ENCODE results near the gene HES1.
A peak's percentile ranks its signal among the peaks of the same experiment; 100 is the strongest.

HES1 gene

GRCh38 chr3:194093842-194094241 lies 42.1 kb upstream of the HES1 start:
- Histone ChIP-seq H3K4me3 (ENCODE audit: low read length) (no peak overlapping the region), H3K27me3 (ENCODE audit: control insufficient read depth, insufficient read depth, low read length) (peaks cover 6% of the 10 kb centered on the region), H3K9me3 (replicated peaks; ENCODE audit: low read length) (no peaks in the 10 kb centered on the region), H3K4me2 (ENCODE audit: low read length) (no peak overlapping the region), H3K9ac (ENCODE audit: low read depth, low read length) (no peak overlapping the region), H3K36me3 (ENCODE audit: insufficient read depth, low read length) (no peaks in the 10 kb centered on the region), H3K4me1 (ENCODE audit: control insufficient read depth, insufficient read depth, low read length) (peaks cover 30% of the 10 kb centered on the region)

- H3K27me3 ChIP-seq (ENCODE audit: control insufficient read depth, insufficient read depth, low read length): peaks cover 21% of the 10 kb centered on the region
- H3K9me3 ChIP-seq (replicated peaks; ENCODE audit: low read length): no peaks in the 10 kb centered on the region
- H3K9ac ChIP-seq (ENCODE audit: low read depth, low read length): no peak overlapping the region
- H3K4me3 ChIP-seq (ENCODE audit: low read length): no peak overlapping the region
- no peaks in the 10 kb centered on the region for H3K36me3 ChIP-seq (ENCODE audit: insufficient read depth, low read length)
- peaks cover 17% of the 10 kb centered on the region for H3K4me1 ChIP-seq (ENCODE audit: control insufficient read depth, insufficient read depth, low read length)
- H3K4me2 ChIP-seq (ENCODE audit: low read length): no peak overlapping the region
Observed at GRCh38 chr3:194095464-194095863, 40.5 kb upstream of the HES1 start.

- peaks cover 25% of the 10 kb centered on the region for H3K27me3 ChIP-seq (ENCODE audit: control insufficient read depth, insufficient read depth, low read length)
- no peak overlapping the region for H3K9ac ChIP-seq (ENCODE audit: low read depth, low read length)
- H3K36me3 ChIP-seq (ENCODE audit: insufficient read depth, low read length): no peaks in the 10 kb centered on the region
- H3K4me3 ChIP-seq (ENCODE audit: low read length): no peak overlapping the region
- peaks cover 13% of the 10 kb centered on the region for H3K4me1 ChIP-seq (ENCODE audit: control insufficient read depth, insufficient read depth, low read length)
- no peaks in the 10 kb centered on the region for H3K9me3 ChIP-seq (replicated peaks; ENCODE audit: low read length)
- no peak overlapping the region for H3K4me2 ChIP-seq (ENCODE audit: low read length)
Observed at GRCh38 chr3:194095902-194096301, 40.0 kb upstream of the HES1 start.

- H3K9ac ChIP-seq (ENCODE audit: low read depth, low read length): no peak overlapping the region
- no peaks in the 10 kb centered on the region for H3K36me3 ChIP-seq (ENCODE audit: insufficient read depth, low read length)
- no peak overlapping the region for H3K4me2 ChIP-seq (ENCODE audit: low read length)
- H3K4me1 ChIP-seq (ENCODE audit: control insufficient read depth, insufficient read depth, low read length): peaks cover 7% of the 10 kb centered on the region
- H3K4me3 ChIP-seq (ENCODE audit: low read length): no peak overlapping the region
- peaks cover 39% of the 10 kb centered on the region for H3K27me3 ChIP-seq (ENCODE audit: control insufficient read depth, insufficient read depth, low read length)
- H3K9me3 ChIP-seq (replicated peaks; ENCODE audit: low read length): no peaks in the 10 kb centered on the region
Observed at GRCh38 chr3:194097141-194097882, 38.6 kb upstream of the HES1 start.

- H3K27me3 ChIP-seq (ENCODE audit: control insufficient read depth, insufficient read depth, low read length): peaks cover 47% of the 10 kb centered on the region
- no peaks in the 10 kb centered on the region for H3K36me3 ChIP-seq (ENCODE audit: insufficient read depth, low read length)
- peaks cover 7% of the 10 kb centered on the region for H3K4me1 ChIP-seq (ENCODE audit: control insufficient read depth, insufficient read depth, low read length)
- H3K9ac ChIP-seq (ENCODE audit: low read depth, low read length): no peak overlapping the region
- H3K4me3 ChIP-seq (ENCODE audit: low read length): no peak overlapping the region
- H3K4me2 ChIP-seq (ENCODE audit: low read length): peak overlapping the region; percentile 27
- no peaks in the 10 kb centered on the region for H3K9me3 ChIP-seq (replicated peaks; ENCODE audit: low read length)
Observed at GRCh38 chr3:194098081-194098842, 37.7 kb upstream of the HES1 start.

- H3K36me3 ChIP-seq (ENCODE audit: insufficient read depth, low read length): no peaks in the 10 kb centered on the region
- no peaks in the 10 kb centered on the region for H3K9me3 ChIP-seq (replicated peaks; ENCODE audit: low read length)
- peaks cover 52% of the 10 kb centered on the region for H3K27me3 ChIP-seq (ENCODE audit: control insufficient read depth, insufficient read depth, low read length)
- H3K4me3 ChIP-seq (ENCODE audit: low read length): no peak overlapping the region
- H3K9ac ChIP-seq (ENCODE audit: low read depth, low read length): no peak overlapping the region
- H3K4me2 ChIP-seq (ENCODE audit: low read length): no peak overlapping the region
- H3K4me1 ChIP-seq (ENCODE audit: control insufficient read depth, insufficient read depth, low read length): peaks cover 7% of the 10 kb centered on the region
Observed at GRCh38 chr3:194098843-194099183, 37.1 kb upstream of the HES1 start.

GRCh38 chr3:194099215-194099614 lies 36.7 kb upstream of the HES1 start:
- no peak overlapping the region for H3K4me3 ChIP-seq (ENCODE audit: low read length)

GRCh38 chr3:194100856-194101390 lies 35.0 kb upstream of the HES1 start:
- Histone ChIP-seq H3K4me1 (ENCODE audit: control insufficient read depth, insufficient read depth, low read length) (peaks cover 7% of the 10 kb centered on the region), H3K36me3 (ENCODE audit: insufficient read depth, low read length) (no peaks in the 10 kb centered on the region), H3K9ac (ENCODE audit: low read depth, low read length) (no peak overlapping the region), H3K27me3 (ENCODE audit: control insufficient read depth, insufficient read depth, low read length) (peaks cover 67% of the 10 kb centered on the region), H3K4me3 (ENCODE audit: low read length) (no peak overlapping the region), H3K4me2 (ENCODE audit: low read length) (no peak overlapping the region), H3K9me3 (replicated peaks; ENCODE audit: low read length) (no peaks in the 10 kb centered on the region)

More at GRCh38 chr3:194099215-194099614, 36.7 kb upstream of the HES1 start:
- peaks cover 7% of the 10 kb centered on the region for H3K4me1 ChIP-seq (ENCODE audit: control insufficient read depth, insufficient read depth, low read length)
- no peaks in the 10 kb centered on the region for H3K36me3 ChIP-seq (ENCODE audit: insufficient read depth, low read length)
- no peak overlapping the region for H3K9ac ChIP-seq (ENCODE audit: low read depth, low read length)
- peaks cover 52% of the 10 kb centered on the region for H3K27me3 ChIP-seq (ENCODE audit: control insufficient read depth, insufficient read depth, low read length)
- no peaks in the 10 kb centered on the region for H3K9me3 ChIP-seq (replicated peaks; ENCODE audit: low read length)
- H3K4me2 ChIP-seq (ENCODE audit: low read length): no peak overlapping the region

GRCh38 chr3:194101592-194102432 lies 34.1 kb upstream of the HES1 start:
- peaks cover 76% of the 10 kb centered on the region for H3K27me3 ChIP-seq (ENCODE audit: control insufficient read depth, insufficient read depth, low read length)

GRCh38 chr3:194102436-194102835 lies 33.5 kb upstream of the HES1 start:
- Histone ChIP-seq H3K4me3 (ENCODE audit: low read length) (no peak overlapping the region), H3K4me2 (ENCODE audit: low read length) (no peak overlapping the region), H3K9ac (ENCODE audit: low read depth, low read length) (no peak overlapping the region), H3K4me1 (ENCODE audit: control insufficient read depth, insufficient read depth, low read length) (peaks cover 7% of the 10 kb centered on the region), H3K27me3 (ENCODE audit: control insufficient read depth, insufficient read depth, low read length) (peaks cover 79% of the 10 kb centered on the region), H3K36me3 (ENCODE audit: insufficient read depth, low read length) (no peaks in the 10 kb centered on the region), H3K9me3 (replicated peaks; ENCODE audit: low read length) (no peaks in the 10 kb centered on the region)

More at GRCh38 chr3:194101592-194102432, 34.1 kb upstream of the HES1 start:
- peaks cover 7% of the 10 kb centered on the region for H3K4me1 ChIP-seq (ENCODE audit: control insufficient read depth, insufficient read depth, low read length)
- no peaks in the 10 kb centered on the region for H3K9me3 ChIP-seq (replicated peaks; ENCODE audit: low read length)
- H3K4me2 ChIP-seq (ENCODE audit: low read length): no peak overlapping the region
- H3K36me3 ChIP-seq (ENCODE audit: insufficient read depth, low read length): no peaks in the 10 kb centered on the region
- H3K4me3 ChIP-seq (ENCODE audit: low read length): no peak overlapping the region
- no peak overlapping the region for H3K9ac ChIP-seq (ENCODE audit: low read depth, low read length)

GRCh38 chr3:194103505-194103904 lies 32.4 kb upstream of the HES1 start:
- no peak overlapping the region for H3K9ac ChIP-seq (ENCODE audit: low read depth, low read length)
- no peaks in the 10 kb centered on the region for H3K9me3 ChIP-seq (replicated peaks; ENCODE audit: low read length)
- peaks cover 81% of the 10 kb centered on the region for H3K27me3 ChIP-seq (ENCODE audit: control insufficient read depth, insufficient read depth, low read length)
- no peaks in the 10 kb centered on the region for H3K36me3 ChIP-seq (ENCODE audit: insufficient read depth, low read length)
- no peak overlapping the region for H3K4me3 ChIP-seq (ENCODE audit: low read length)
- no peak overlapping the region for H3K4me2 ChIP-seq (ENCODE audit: low read length)
- H3K4me1 ChIP-seq (ENCODE audit: control insufficient read depth, insufficient read depth, low read length): peaks cover under 1% of the 10 kb centered on the region

Measured in skeletal muscle satellite cell (primary cell).